Keratinocyte (primary cell): ENCODE results near the gene IRAG1. TPM values are rescaled to one million over a fixed set of nuclear protein-coding genes. Genes with fewer than 3 reads are reported as not detected.

Experiments
- DNase-seq: peaks from one replicate; pipeline ENCODE4 v3.0.0-alpha.2; 2011; ENCODE audit warnings: low read depth, missing footprints, low spot score
- FAIRE-seq: peaks from 2 replicates; lab custom pipeline; 2011; peaks lifted over from hg19 to GRCh38; lab: Jason Lieb, UNC
- H2AFZ ChIP-seq: 2 replicates; pipeline ENCODE4 v1.6.0; 2012; ENCODE audit warnings: low read length, control low read depth, inconsistent platforms; ENCODE audit not compliant: control insufficient read depth
- H3K27ac ChIP-seq: 2 replicates; pipeline ENCODE4 v1.5.1; 2011; ENCODE audit warnings: low read length; ENCODE audit not compliant: control insufficient read depth, insufficient read depth
- H3K27me3 ChIP-seq: 3 replicates; pipeline ENCODE4 v1.6.0; 2011; ENCODE audit warnings: low read length; ENCODE audit not compliant: control insufficient read depth, insufficient read depth; ENCODE audit errors: extremely low read depth
- H3K36me3 ChIP-seq, 2 experiments: 2 replicates in 1 of 2; 3 replicates in 1 of 2; pipeline ENCODE4 v1.5.1; 2011; ENCODE audit warnings: low read length in 2 of 2, mild to moderate bottlenecking in 1 of 2; ENCODE audit not compliant: control insufficient read depth in 2 of 2, insufficient read depth in 2 of 2; ENCODE audit errors: extremely low read depth in 1 of 2
- H3K4me1 ChIP-seq: 3 replicates; pipeline ENCODE4 v1.5.1; 2011; ENCODE audit warnings: low read length; ENCODE audit not compliant: control insufficient read depth, insufficient read depth; ENCODE audit errors: extremely low read depth
- H3K4me2 ChIP-seq: 3 replicates; pipeline ENCODE4 v1.6.0; 2011; ENCODE audit warnings: low read depth, low read length; ENCODE audit not compliant: control insufficient read depth, insufficient read depth; ENCODE audit errors: extremely low read depth
- H3K4me3 ChIP-seq, 3 experiments: fragments of 200-600 bp in 1 of 3; sonication (generic) in 1 of 3; 2 replicates in 2 of 3; 3 replicates in 1 of 3; pipeline ENCODE4 v1.5.1; 2011 to 2016; ENCODE audit warnings: low read length in 3 of 3, mild to moderate bottlenecking in 3 of 3, control low read depth in 2 of 3, inconsistent platforms in 1 of 3, low read depth in 1 of 3, mixed read lengths in 1 of 3, mixed run types in 1 of 3, moderate library complexity in 1 of 3; ENCODE audit not compliant: control insufficient read depth in 2 of 3, insufficient read depth in 2 of 3; ENCODE audit errors: extremely low read depth in 1 of 3
- H3K79me2 ChIP-seq: 2 replicates; pipeline ENCODE4 v1.6.0; 2012; ENCODE audit warnings: low read length; ENCODE audit not compliant: control insufficient read depth, insufficient read depth
- H3K9ac ChIP-seq: 3 replicates; pipeline ENCODE4 v1.6.0; 2011; ENCODE audit warnings: low read length; ENCODE audit not compliant: control insufficient read depth, insufficient read depth; ENCODE audit errors: extremely low read depth
- H3K9me1 ChIP-seq: 3 replicates; pipeline ENCODE4 v1.6.0; 2011; ENCODE audit warnings: low read length; ENCODE audit not compliant: control insufficient read depth, insufficient read depth; ENCODE audit errors: extremely low read depth
- H3K9me3 ChIP-seq: 2 replicates; pipeline ENCODE4 v1.5.1; 2012; ENCODE audit warnings: low read depth, low read length; ENCODE audit not compliant: control insufficient read depth
- H4K20me1 ChIP-seq: 3 replicates; pipeline ENCODE4 v1.6.0; 2011; ENCODE audit warnings: low read length; ENCODE audit not compliant: control insufficient read depth, insufficient read depth; ENCODE audit errors: extremely low read depth
- CTCF ChIP-seq, 3 experiments: IDR thresholded peaks in 1 of 3; conservative IDR thresholded peaks in 1 of 3; optimal IDR thresholded peaks in 1 of 3; 2 replicates in 2 of 3; 3 replicates in 1 of 3; pipeline versions ENCODE3 to v1.5.1; 2011; ENCODE audit warnings: low read length in 3 of 3, mild to moderate bottlenecking in 3 of 3, moderate library complexity in 2 of 3, control low read depth in 1 of 3, inconsistent platforms in 1 of 3; ENCODE audit not compliant: insufficient read depth in 2 of 3; ENCODE audit errors: extremely low read depth in 1 of 3
- EZH2 ChIP-seq: IDR thresholded peaks from one replicate; pipeline ENCODE4 v1.6.1; 2012; ENCODE audit warnings: inconsistent platforms, mild to moderate bottlenecking, low read length, moderate library complexity
- dilution Hi-C: fragments of 300-500 bp; cut with MboI; formaldehyde crosslinking; loops from one replicate; pipeline ENCODE4 v1.7.0; 2020; ENCODE audit warnings: low sequenced_read_pairs; ENCODE audit not compliant: extremely low pct_ligation_motif_present
- polyA plus RNA-seq, 5 experiments: library from polyadenylated mRNA; depleted of rRNA in 3 of 5; stranded (reverse) in 3 of 5; stranded (forward) in 1 of 5; unstranded in 1 of 5; fragments of >200 nt; gene quantifications; 1 replicate in 1 of 5; 2 replicates in 3 of 5; 3 replicates in 1 of 5; pipeline versions ENCODE4 v1.2.1 to v1.2.3, GENCODE V29; 2011 to 2012; ENCODE audit warnings: missing spikeins in 2 of 5, low read depth in 1 of 5, low replicate concordance in 1 of 5

Gene IRAG1
- polyA plus RNA-seq, 1 donor (not counting 4 experiments of a cell fraction or from before 2014, with no cell fraction given) = 0.51 TPM

GRCh38 chr11:10692531-10693115, 932 bp downstream of the IRAG1 start:
- DNase-seq (no peak), FAIRE-seq (no peak)
- H3K27ac ChIP-seq = no peak overlapping the region
- no peaks in the 10 kb centered on the region for H3K9me3 ChIP-seq
- peaks cover 4% of the 10 kb centered on the region for H3K27me3 ChIP-seq
- no peak overlapping the region for H2AFZ ChIP-seq
- H3K79me2 ChIP-seq = no peaks in the 10 kb centered on the region
- dilution Hi-C loops = no loop called here
- H3K4me1 ChIP-seq = peaks cover 13% of the 10 kb centered on the region
- no peaks in the 10 kb centered on the region for H4K20me1 ChIP-seq
- TF ChIP-seq CTCF (optimal IDR thresholded peaks at IDR 0.05 in 1 of 3, IDR thresholded peaks at IDR 0.05 in 1 of 3, conservative IDR thresholded peaks at IDR 0.05 in 1 of 3; ENCODE audit: extremely low read depth in 1 of 3, insufficient read depth in 2 of 3, low read length in 3 of 3) (no peak), EZH2 (no peak)
- H3K36me3 ChIP-seq = no peaks in the 10 kb centered on the region
- H3K9me1 ChIP-seq = no peaks in the 10 kb centered on the region
- H3K4me3 ChIP-seq = no peak overlapping the region
- H3K9ac ChIP-seq = no peak overlapping the region
- H3K4me2 ChIP-seq = no peak overlapping the region

- peak; percentile 81 for DNase-seq
- Histone ChIP-seq H3K36me3 (no peaks in the 10 kb centered on the region), H2AFZ (no peak overlapping the region), H4K20me1 (no peaks in the 10 kb centered on the region), H3K9me1 (no peaks in the 10 kb centered on the region), H3K27ac (no peak overlapping the region), H3K9ac (no peak overlapping the region), H3K4me1 (peaks cover 13% of the 10 kb centered on the region), H3K27me3 (peaks cover 4% of the 10 kb centered on the region), H3K79me2 (no peaks in the 10 kb centered on the region), H3K4me3 (no peak overlapping the region), H3K9me3 (no peaks in the 10 kb centered on the region), H3K4me2 (peak overlapping the region; percentile 29)
- dilution Hi-C loops = no loop called here
- TF ChIP-seq EZH2 (no peak), CTCF (optimal IDR thresholded peaks at IDR 0.05 in 1 of 3, IDR thresholded peaks at IDR 0.05 in 1 of 3, conservative IDR thresholded peaks at IDR 0.05 in 1 of 3; ENCODE audit: extremely low read depth in 1 of 3, insufficient read depth in 2 of 3, low read length in 3 of 3) (peak; percentile 34 to 63 (median 54))
- peak; percentile 92 for FAIRE-seq
Observed at GRCh38 chr11:10688401-10688800, 5.2 kb downstream of the IRAG1 start.
